Lower leg skin (tissue), 4 donors: ENCODE results near the gene CPO. TPM values are rescaled to one million over a fixed set of nuclear protein-coding genes. Genes with fewer than 3 reads are reported as not detected.
"Not testable (repeated sequence)": the region's sequence is repeated elsewhere in the genome, so short reads cannot be mapped to it uniquely, and the experiment has no call there.

Source experiments
- DNase-seq, 2 donors: peaks; one replicate each; pipeline ENCODE4 v3.0.0-alpha.2; 2019; ENCODE audit warnings: low spot score in 2 of 2
- H3K4me3 ChIP-seq: fragments of 200-600 bp; sonication (generic); 2 replicates; pipeline ENCODE4 v1.5.1; 2017; ENCODE audit warnings: mild to moderate bottlenecking, low read depth; ENCODE audit not compliant: poor library complexity, severe bottlenecking
- CTCF ChIP-seq, 3 donors: fragments of 450-650 bp; IDR thresholded peaks; one replicate each; pipeline ENCODE4 v1.5.1; 2016; ENCODE audit warnings: antibody characterized with exemption in 3 of 3, mild to moderate bottlenecking in 3 of 3, moderate library complexity in 2 of 3
- POLR2A ChIP-seq, 2 donors: fragments of 450-650 bp; IDR thresholded peaks; one replicate each; pipeline ENCODE4 v1.6.1; 2016 to 2017; ENCODE audit warnings: antibody characterized with exemption in 2 of 2, mild to moderate bottlenecking in 1 of 2, moderate library complexity in 1 of 2
- WGBS, 2 donors: methylation state at CpG; one replicate each; pipeline ENCODE4 v1.1.5; 2018; 5-methylcytosine and 5-hydroxymethylcytosine counted together
- intact Hi-C: fragments of 100-400 bp; cut with DNase I; formaldehyde crosslinking; loops from one replicate; pipeline ENCODE4 v1.15.0; 2023; ENCODE audit warnings: low total_unique reads
- total RNA-seq, 4 donors: library from RNA; depleted of rRNA; stranded (reverse); fragments of >200 nt; gene quantifications; one replicate each; pipeline ENCODE4 v1.1.0, GENCODE V29; 2016

The CPO gene
- total RNA-seq, 4 donors from 2014 or later = 0.27 to 0.39 TPM; not detected in 2

- 55 to 59% methylated on average over 2 of the region's 2 CpGs for WGBS, 2 donors
- intact Hi-C loops = no loop called here
- no peak for DNase-seq
- no peak overlapping the region for H3K4me3 ChIP-seq
- TF ChIP-seq POLR2A (IDR thresholded peaks at IDR 0.05) (no peak), CTCF (IDR thresholded peaks at IDR 0.05) (no peak)
Observed at GRCh38 chr2:206942592-206943478, 3.5 kb downstream of the CPO start.

- H3K4me3 ChIP-seq, DNase-seq, intact Hi-C loops: not testable (repeated sequence)
- 85 to 98% methylated on average over 2 of the region's 2 CpGs for WGBS, 2 donors
Observed at GRCh38 chr2:206953404-206953803, 14.1 kb downstream of the CPO start.

GRCh38 chr2:206955253-206955652 is 15.9 kb downstream of the CPO start:
- H3K4me3 ChIP-seq = no peak overlapping the region
- intact Hi-C loops = no loop called here
- no peak for DNase-seq
- TF ChIP-seq CTCF (IDR thresholded peaks at IDR 0.05) (no peak), POLR2A (IDR thresholded peaks at IDR 0.05) (no peak)

- 59% methylated on average over 3 of the region's 3 CpGs for WGBS, 2 donors
- DNase-seq = no peak
- no peak for TF ChIP-seq CTCF (IDR thresholded peaks at IDR 0.05)
- no peak for TF ChIP-seq POLR2A (IDR thresholded peaks at IDR 0.05)
- H3K4me3 ChIP-seq = no peak overlapping the region
- intact Hi-C loops = no loop called here
Observed at GRCh38 chr2:206958261-206958660, 18.9 kb downstream of the CPO start.

GRCh38 chr2:206962966-206963365 is 23.6 kb downstream of the CPO start:
- TF ChIP-seq POLR2A (IDR thresholded peaks at IDR 0.05) = no peak
- TF ChIP-seq CTCF (IDR thresholded peaks at IDR 0.05) = no peak
- no peak for DNase-seq
- WGBS, 2 donors = 44 to 52% methylated on average over 4 of the region's 4 CpGs
- intact Hi-C loops = no loop called here
- H3K4me3 ChIP-seq = no peak overlapping the region

- 59 to 62% methylated on average over 7 of the region's 7 CpGs for WGBS, 2 donors
Observed at GRCh38 chr2:206968134-206969086, 29.1 kb downstream of the CPO start.

More at GRCh38 chr2:206968134-206969086, 29.1 kb downstream of the CPO start:
- DNase-seq = no peak
- intact Hi-C loops = no loop called here
- no peak for TF ChIP-seq CTCF (IDR thresholded peaks at IDR 0.05)
- no peak for TF ChIP-seq POLR2A (IDR thresholded peaks at IDR 0.05)
- H3K4me3 ChIP-seq = no peak overlapping the region
